ENCODE results near the gene ZNF473. TPM values are rescaled to one million over a fixed set of nuclear protein-coding genes. Genes with fewer than 3 reads are reported as not detected.

The ZNF473 gene
- total RNA-seq, 1 experiment from 2014 or later, result 10.0 TPM

- no peak for TF ChIP-seq USF1 (CRISPR knock-in tag; IDR thresholded peaks at IDR 0.05)
- TF ChIP-seq ZNF416 (CRISPR knock-in tag; IDR thresholded peaks at IDR 0.05), result no peak
- no peak for TF ChIP-seq KAT7 (CRISPR knock-in tag; IDR thresholded peaks at IDR 0.05; ENCODE audit: borderline replicate concordance)
These were observed 723 bp downstream of the ZNF473 start (continued) for GRCh38 chr19:50026550-50026906.

- Mint-ChIP-seq H3K4me1 (peaks cover 14% of the 10 kb centered on the region), H3K27ac (no peak overlapping the region), H3K36me3 (peaks cover 51% of the 10 kb centered on the region), H3K9me3 (no peaks in the 10 kb centered on the region), H3K4me3 (no peak overlapping the region), H3K27me3 (ENCODE audit: low read depth) (peaks cover 2% of the 10 kb centered on the region; the same call in 1 of the 2 replicates)
- ATAC-seq (no peak), DNase-seq (ENCODE audit: low spot score) (no peak)
- CTCF ChIA-PET, result interaction anchor here (2.9 kb wide), 1 partner anchor 22 kb away, joined by 9 read pairs; no protein-coding TSS in a partner anchor
- POLR2A ChIA-PET, result no interaction called here
- TF ChIP-seq ZNF232 (CRISPR knock-in tag; IDR thresholded peaks at IDR 0.05) (no peak), USF2 (CRISPR knock-in tag; IDR thresholded peaks at IDR 0.05) (no peak)
These were observed 4.4 kb downstream of the ZNF473 start for GRCh38 chr19:50030225-50030624.

GRCh38 chr19:50030937-50031336 lies 5.1 kb downstream of the ZNF473 start:
- Mint-ChIP-seq H3K27me3 (ENCODE audit: low read depth) (no peaks in the 10 kb centered on the region; the same call in 1 of the 2 replicates), H3K4me1 (peaks cover 12% of the 10 kb centered on the region), H3K9me3 (no peaks in the 10 kb centered on the region), H3K36me3 (peaks cover 57% of the 10 kb centered on the region), H3K27ac (no peak overlapping the region), H3K4me3 (no peak overlapping the region)
- DNase-seq (ENCODE audit: low spot score) (no peak), ATAC-seq (no peak)
- no peak for TF ChIP-seq FOXJ3 (CRISPR knock-in tag; IDR thresholded peaks at IDR 0.05; ENCODE audit: borderline replicate concordance)
- TF ChIP-seq KAT7 (CRISPR knock-in tag; IDR thresholded peaks at IDR 0.05; ENCODE audit: borderline replicate concordance), result no peak
- no peak for TF ChIP-seq MXD4 (CRISPR knock-in tag; IDR thresholded peaks at IDR 0.05; ENCODE audit: borderline replicate concordance)
- TF ChIP-seq ZNF121 (CRISPR knock-in tag; IDR thresholded peaks at IDR 0.05), result no peak
- no peak for TF ChIP-seq HMGA2 (CRISPR knock-in tag; IDR thresholded peaks at IDR 0.05)
- no peak for TF ChIP-seq ZNF671 (CRISPR knock-in tag; IDR thresholded peaks at IDR 0.05)
- TF ChIP-seq CREM (CRISPR knock-in tag; IDR thresholded peaks at IDR 0.05), result no peak
- TF ChIP-seq SP1 (CRISPR knock-in tag; conservative IDR thresholded peaks at IDR 0.05), result no peak
- TF ChIP-seq ZNF263 (CRISPR knock-in tag; IDR thresholded peaks at IDR 0.05; ENCODE audit: low read depth), result no peak
- ChIA-PET CTCF (interaction anchor here (2.9 kb wide), 1 partner anchor 22 kb away, joined by 9 read pairs; no protein-coding TSS in a partner anchor), POLR2A (no interaction called here)

GRCh38 chr19:50036908-50037307 lies 11.1 kb downstream of the ZNF473 start:
- ChIA-PET CTCF (interaction anchor here (1.6 kb wide), 1 partner anchor 14 kb away, joined by 3 read pairs; no protein-coding TSS in a partner anchor), POLR2A (no interaction called here)
- H3K36me3 Mint-ChIP-seq, result peaks cover 78% of the 10 kb centered on the region
- no peak overlapping the region for H3K4me3 Mint-ChIP-seq
- no peaks in the 10 kb centered on the region; the same call in 1 of the 2 replicates for H3K27me3 Mint-ChIP-seq (ENCODE audit: low read depth)
- no peak overlapping the region for H3K27ac Mint-ChIP-seq
- DNase-seq (ENCODE audit: low spot score) (no peak), ATAC-seq (no peak)
- 0 out of 2 replicates have a peak, but pooled peaks cover 1% of the 10 kb centered on the region for H3K9me3 Mint-ChIP-seq
- no peaks in the 10 kb centered on the region for H3K4me1 Mint-ChIP-seq
- no peak for TF ChIP-seq ATF6 (CRISPR knock-in tag; IDR thresholded peaks at IDR 0.05)
- no peak for TF ChIP-seq CDX4 (CRISPR knock-in tag; IDR thresholded peaks at IDR 0.05; ENCODE audit: borderline replicate concordance)
- TF ChIP-seq GRHL2 (CRISPR knock-in tag; IDR thresholded peaks at IDR 0.05; ENCODE audit: insufficient replicate concordance, severe bottlenecking), result no peak
- TF ChIP-seq JAZF1 (CRISPR knock-in tag; IDR thresholded peaks at IDR 0.05), result no peak
- TF ChIP-seq ZNF138 (CRISPR knock-in tag; conservative IDR thresholded peaks at IDR 0.05), result no peak
- TF ChIP-seq IRF1 (CRISPR knock-in tag; IDR thresholded peaks at IDR 0.05), result no peak
- TF ChIP-seq NFE2L1 (CRISPR knock-in tag; IDR thresholded peaks at IDR 0.05), result no peak
- no peak for TF ChIP-seq GABPB1 (CRISPR knock-in tag; IDR thresholded peaks at IDR 0.05)
- no peak for TF ChIP-seq FOXJ3 (CRISPR knock-in tag; IDR thresholded peaks at IDR 0.05; ENCODE audit: borderline replicate concordance)
- TF ChIP-seq AR (CRISPR knock-in tag; IDR thresholded peaks at IDR 0.05), result no peak
- no peak for TF ChIP-seq NFYB (CRISPR knock-in tag; conservative IDR thresholded peaks at IDR 0.05; ENCODE audit: low read depth)

Measured in WTC11 (cell line).